ENCODE results near the gene PRMT7. TPM values are rescaled to one million over a fixed set of nuclear protein-coding genes. Genes with fewer than 3 reads are reported as not detected.

Gene PRMT7
- total and polyA plus RNA-seq, 2 donors from 2014 or later, result 20.4 to 33.7 TPM

- no peaks in the 10 kb centered on the region for H3K4me1 ChIP-seq (ENCODE audit: control insufficient read depth in 2 of 3, insufficient read depth in 2 of 3, low read depth in 1 of 3, low read length in 3 of 3)
- TF ChIP-seq CTCF (IDR thresholded peaks at IDR 0.05; ENCODE audit: borderline replicate concordance, extremely low read depth, insufficient read depth), result no peak
- H3K9me3 ChIP-seq (ENCODE audit: control insufficient read depth in 2 of 3, insufficient read depth in 1 of 3, low read length in 3 of 3), result no peaks in the 10 kb centered on the region
- H3K9ac ChIP-seq (ENCODE audit: low read length in 3 of 3), result no peak overlapping the region
- H3K36me3 ChIP-seq (ENCODE audit: control insufficient read depth in 2 of 3, insufficient read depth in 3 of 3, low read length in 3 of 3), result peaks cover 0 to 15% (median 8%) of the 10 kb centered on the region in 3 donors
- intact Hi-C loops (cut with DNase I), result loop anchor here (10.0 kb wide), 1 partner anchor 55 kb away; the partner anchor contains the start of gene SLC7A6
- H3K27ac ChIP-seq (ENCODE audit: low read depth in 2 of 2, low read length in 2 of 2), result no peak overlapping the region
- FAIRE-seq (no peak), DNase-seq (no peak)
- no peak overlapping the region for H3K4me3 ChIP-seq (ENCODE audit: low read length in 3 of 3)
- H3K27me3 ChIP-seq (ENCODE audit: control insufficient read depth, insufficient read depth, low read length), result no peaks in the 10 kb centered on the region
These were observed 8.5 kb downstream of the PRMT7 start for GRCh38 chr16:68319185-68319908.

DNA sequence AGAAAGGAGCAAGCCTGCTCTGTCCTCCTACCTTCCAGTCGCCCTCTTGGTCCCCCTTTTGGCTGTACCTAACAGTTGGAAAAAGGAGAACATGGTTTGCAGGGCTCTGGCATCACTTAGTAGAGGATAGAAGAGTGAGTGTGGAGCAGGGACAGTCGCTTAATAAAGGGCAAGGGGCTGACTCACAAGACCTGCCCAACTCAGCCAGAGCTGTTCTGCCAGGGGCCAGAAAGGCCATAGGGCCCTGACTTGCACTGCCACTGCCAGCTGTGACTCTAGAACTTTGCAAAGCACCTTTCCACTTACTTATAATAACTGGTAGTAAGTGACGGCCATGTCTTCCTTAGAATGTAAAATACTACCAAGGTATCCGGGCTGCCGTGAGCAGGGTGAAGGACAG, 13.5 kb downstream of the PRMT7 start:
- Histone ChIP-seq H3K9ac (ENCODE audit: low read length in 3 of 3) (no peak overlapping the region), H3K9me3 (ENCODE audit: control insufficient read depth in 2 of 3, insufficient read depth in 1 of 3, low read length in 3 of 3) (no peaks in the 10 kb centered on the region), H3K27ac (ENCODE audit: low read depth in 2 of 2, low read length in 2 of 2) (no peak overlapping the region), H3K36me3 (ENCODE audit: control insufficient read depth in 2 of 3, insufficient read depth in 3 of 3, low read length in 3 of 3) (peaks cover 7 to 21% (median 11%) of the 10 kb centered on the region in 3 donors), H3K4me1 (ENCODE audit: control insufficient read depth in 2 of 3, insufficient read depth in 2 of 3, low read depth in 1 of 3, low read length in 3 of 3) (no peaks in the 10 kb centered on the region), H3K27me3 (ENCODE audit: control insufficient read depth, insufficient read depth, low read length) (no peaks in the 10 kb centered on the region), H3K4me3 (ENCODE audit: low read length in 3 of 3) (no peak overlapping the region)
- no peak for TF ChIP-seq CTCF (IDR thresholded peaks at IDR 0.05; ENCODE audit: borderline replicate concordance, extremely low read depth, insufficient read depth)
- DNase-seq (no peak), FAIRE-seq (no peak)
- intact Hi-C loops (cut with DNase I), result no loop called here

DNA sequence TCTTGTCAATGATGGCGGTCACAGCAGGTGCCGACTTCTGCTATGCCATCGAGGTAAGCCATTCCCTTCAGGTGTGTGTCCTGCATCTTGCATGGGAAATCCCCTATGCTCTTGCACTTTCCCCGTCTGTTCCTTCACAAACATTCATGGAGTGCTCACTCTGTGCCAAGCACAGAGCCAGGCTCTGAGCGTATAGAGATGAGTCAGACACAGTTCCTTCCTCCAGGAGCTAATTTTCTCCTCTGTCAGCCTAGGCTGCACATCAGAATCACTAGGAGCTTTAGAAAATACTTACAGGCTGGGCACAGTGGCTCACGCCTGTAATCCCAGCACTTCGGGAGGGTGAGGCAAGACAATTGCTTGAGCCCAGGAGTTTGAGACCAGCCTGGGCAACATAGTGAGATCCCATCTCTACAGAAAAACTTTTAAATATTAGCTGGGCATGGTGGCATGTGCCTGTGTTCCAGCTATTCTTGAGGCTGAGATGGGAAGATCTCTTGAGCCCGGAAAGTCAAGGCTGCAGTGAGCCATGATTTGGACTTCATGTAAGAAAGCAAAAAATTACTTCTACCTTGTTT, 14.1 kb downstream of the PRMT7 start:
- H3K4me1 ChIP-seq (ENCODE audit: control insufficient read depth in 2 of 3, insufficient read depth in 2 of 3, low read depth in 1 of 3, low read length in 3 of 3), result no peaks in the 10 kb centered on the region
- no peaks in the 10 kb centered on the region for H3K27me3 ChIP-seq (ENCODE audit: control insufficient read depth, insufficient read depth, low read length)
- intact Hi-C loops (cut with DNase I), result loop anchor here (5.0 kb wide), 1 partner anchor 83 kb away; no protein-coding TSS in a partner anchor
- FAIRE-seq (no peak), DNase-seq (peak in 1 of 5 donors; percentile 8)
- H3K27ac ChIP-seq (ENCODE audit: low read depth in 2 of 2, low read length in 2 of 2), result no peak overlapping the region
- H3K9me3 ChIP-seq (ENCODE audit: control insufficient read depth in 2 of 3, insufficient read depth in 1 of 3, low read length in 3 of 3), result no peaks in the 10 kb centered on the region
- H3K4me3 ChIP-seq (ENCODE audit: low read length in 3 of 3), result no peak overlapping the region
- H3K9ac ChIP-seq (ENCODE audit: low read length in 3 of 3), result no peak overlapping the region
- peaks cover 7 to 21% (median 11%) of the 10 kb centered on the region in 3 donors for H3K36me3 ChIP-seq (ENCODE audit: control insufficient read depth in 2 of 3, insufficient read depth in 3 of 3, low read length in 3 of 3)
- no peak for TF ChIP-seq CTCF (IDR thresholded peaks at IDR 0.05; ENCODE audit: borderline replicate concordance, extremely low read depth, insufficient read depth)
